DND-41 (cell line): ENCODE data around the gene SHFL.

Source experiments
- ATAC-seq: fragments of 200-7000 bp; cut with Tn5 transposase; 3 replicates; pipeline ENCODE4 v1.9.1; 2021; ENCODE audit warnings: low read depth; ENCODE audit not compliant: insufficient read depth
- DNase-seq: peaks from one replicate; pipeline ENCODE4 v3.0.0-alpha.2; 2020
- H2AFZ ChIP-seq: 2 replicates; pipeline ENCODE4 v1.6.0; 2012; ENCODE audit warnings: low read depth, low read length
- H3K27ac ChIP-seq: 2 replicates; pipeline ENCODE4 v1.5.1; 2012; ENCODE audit warnings: low read length, inconsistent platforms
- H3K27me3 ChIP-seq: fragments of 200-600 bp; sonication (generic); 2 replicates; pipeline ENCODE4 v1.6.0; 2012; ENCODE audit warnings: low read length, mild to moderate bottlenecking, inconsistent platforms; ENCODE audit not compliant: insufficient read depth, poor library complexity
- H3K36me3 ChIP-seq: 2 replicates; pipeline ENCODE4 v1.5.1; 2012; ENCODE audit warnings: low read length, inconsistent platforms; ENCODE audit not compliant: insufficient read depth
- H3K4me1 ChIP-seq: 2 replicates; pipeline ENCODE4 v1.5.1; 2012; ENCODE audit warnings: mild to moderate bottlenecking, low read length; ENCODE audit not compliant: insufficient read depth
- H3K4me2 ChIP-seq: 2 replicates; pipeline ENCODE4 v1.6.0; 2012; ENCODE audit warnings: mild to moderate bottlenecking, moderate library complexity, low read length, inconsistent platforms; ENCODE audit not compliant: insufficient read depth
- H3K4me3 ChIP-seq, 2 experiments: fragments of 200-600 bp in 1 of 2; shearing (Covaris generic) in 1 of 2; 2 replicates each; pipeline ENCODE4 v1.5.1; 2012 to 2016; ENCODE audit warnings: inconsistent platforms in 2 of 2, low read length in 2 of 2, mild to moderate bottlenecking in 2 of 2, low read depth in 1 of 2, moderate library complexity in 1 of 2
- H3K79me2 ChIP-seq: 2 replicates; pipeline ENCODE4 v1.6.0; 2012; ENCODE audit warnings: low read length, inconsistent platforms; ENCODE audit not compliant: insufficient read depth
- H3K9ac ChIP-seq: 2 replicates; pipeline ENCODE4 v1.6.0; 2012; ENCODE audit warnings: low read depth, mild to moderate bottlenecking, inconsistent platforms, low read length, moderate library complexity
- H3K9me3 ChIP-seq: 2 replicates; pipeline ENCODE4 v1.5.1; 2012; ENCODE audit warnings: low read length, moderate library complexity, mild to moderate bottlenecking, inconsistent platforms; ENCODE audit not compliant: insufficient read depth, severe bottlenecking
- H4K20me1 ChIP-seq: 2 replicates; pipeline ENCODE4 v1.6.0; 2012; ENCODE audit warnings: low read length; ENCODE audit not compliant: insufficient read depth
- EZH2 ChIP-seq: IDR thresholded peaks from 3 replicates; pipeline ENCODE4 v1.6.1; 2012; ENCODE audit warnings: borderline replicate concordance, low read depth, mild to moderate bottlenecking, moderate library complexity, low read length, inconsistent platforms; ENCODE audit not compliant: severe bottlenecking
- TF ChIP-seq, protein P1 (sequence below): IDR thresholded peaks from 2 replicates; pipeline ENCODE4 v1.5.1; 2012; ENCODE audit warnings: borderline replicate concordance, low read length, moderate library complexity, mild to moderate bottlenecking; ENCODE audit not compliant: poor library complexity, severe bottlenecking; ENCODE audit errors: extremely low read depth

SHFL gene

DNA sequence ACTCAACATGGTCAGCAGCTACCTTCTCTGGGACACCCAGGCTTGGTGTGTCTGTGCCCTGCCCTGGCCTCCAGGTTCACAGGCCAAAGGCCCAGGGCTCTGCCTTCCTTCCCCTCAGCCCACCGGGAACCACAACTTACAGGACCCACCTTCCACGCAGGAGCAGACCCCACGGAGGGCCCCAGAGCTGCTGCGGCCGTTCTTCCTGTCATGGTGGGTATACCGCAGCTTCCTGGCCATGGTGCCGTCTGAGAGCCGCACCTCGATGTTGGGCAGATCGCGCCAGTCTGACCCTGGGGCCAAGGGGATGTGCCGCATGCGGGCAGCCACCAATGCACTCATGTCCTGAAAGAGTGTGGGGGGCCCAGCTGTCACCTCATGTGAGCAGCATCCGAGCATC is 50.8 kb downstream of the SHFL start:
- TF ChIP-seq, protein P1, sequence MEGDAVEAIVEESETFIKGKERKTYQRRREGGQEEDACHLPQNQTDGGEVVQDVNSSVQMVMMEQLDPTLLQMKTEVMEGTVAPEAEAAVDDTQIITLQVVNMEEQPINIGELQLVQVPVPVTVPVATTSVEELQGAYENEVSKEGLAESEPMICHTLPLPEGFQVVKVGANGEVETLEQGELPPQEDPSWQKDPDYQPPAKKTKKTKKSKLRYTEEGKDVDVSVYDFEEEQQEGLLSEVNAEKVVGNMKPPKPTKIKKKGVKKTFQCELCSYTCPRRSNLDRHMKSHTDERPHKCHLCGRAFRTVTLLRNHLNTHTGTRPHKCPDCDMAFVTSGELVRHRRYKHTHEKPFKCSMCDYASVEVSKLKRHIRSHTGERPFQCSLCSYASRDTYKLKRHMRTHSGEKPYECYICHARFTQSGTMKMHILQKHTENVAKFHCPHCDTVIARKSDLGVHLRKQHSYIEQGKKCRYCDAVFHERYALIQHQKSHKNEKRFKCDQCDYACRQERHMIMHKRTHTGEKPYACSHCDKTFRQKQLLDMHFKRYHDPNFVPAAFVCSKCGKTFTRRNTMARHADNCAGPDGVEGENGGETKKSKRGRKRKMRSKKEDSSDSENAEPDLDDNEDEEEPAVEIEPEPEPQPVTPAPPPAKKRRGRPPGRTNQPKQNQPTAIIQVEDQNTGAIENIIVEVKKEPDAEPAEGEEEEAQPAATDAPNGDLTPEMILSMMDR = no peak
- TF ChIP-seq EZH2 = no peak
- Histone ChIP-seq H3K9ac (no peak overlapping the region), H3K27me3 (no peaks in the 10 kb centered on the region), H4K20me1 (peaks cover 63% of the 10 kb centered on the region), H3K9me3 (no peaks in the 10 kb centered on the region), H3K4me2 (no peak overlapping the region), H3K4me3 (no peak overlapping the region), H3K4me1 (no peaks in the 10 kb centered on the region), H3K27ac (no peak overlapping the region), H3K79me2 (0 out of 2 replicates have a peak, but pooled peaks cover 3% of the 10 kb centered on the region), H3K36me3 (peaks cover 99% of the 10 kb centered on the region), H2AFZ (no peak overlapping the region)
- ATAC-seq (no peak), DNase-seq (no peak)

DNA sequence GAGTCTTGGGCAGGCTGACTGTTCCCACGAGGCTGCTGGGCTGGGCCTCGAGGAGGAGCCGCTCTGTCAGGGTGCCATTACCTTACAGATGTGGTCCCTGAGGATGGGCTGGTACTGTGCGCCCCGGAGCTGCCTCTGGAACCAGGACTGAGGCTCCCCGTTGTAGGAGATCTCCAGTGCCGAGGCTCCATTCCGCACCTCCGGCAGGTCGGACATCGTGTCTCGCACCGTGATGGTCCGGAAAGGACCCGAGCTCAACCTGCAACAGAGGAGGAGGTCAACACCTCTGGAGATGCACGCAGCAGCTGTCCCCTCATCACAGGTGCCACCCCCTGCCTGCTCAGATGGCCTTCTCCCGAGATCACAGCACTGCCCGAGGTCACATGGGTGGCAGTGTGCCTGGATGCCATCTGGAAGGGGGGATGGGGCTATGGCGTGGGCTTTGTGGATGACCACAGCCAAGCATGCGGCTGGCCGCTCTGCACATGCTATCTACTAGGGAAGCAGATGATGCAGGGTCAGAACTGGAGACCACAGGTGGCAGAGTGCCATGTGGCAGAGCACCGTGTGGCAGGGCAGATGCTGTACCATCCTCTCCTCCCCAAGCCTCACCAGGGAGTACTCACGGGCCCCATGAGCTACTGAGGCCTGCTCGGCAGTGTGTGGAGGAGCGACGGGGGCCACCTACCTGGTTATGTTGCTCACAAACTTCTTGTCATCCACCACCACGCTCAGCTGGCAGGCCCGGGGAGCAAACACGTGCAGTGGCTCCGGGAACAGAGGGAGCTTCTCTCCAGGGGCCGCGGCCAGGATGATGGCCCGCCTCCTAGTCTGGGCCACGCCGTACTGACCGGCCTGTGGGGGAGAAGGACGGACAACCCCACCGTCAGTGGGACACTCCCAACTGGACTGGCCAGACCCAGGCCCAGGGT is 51.9 kb downstream of the SHFL start:
- Histone ChIP-seq H2AFZ (no peak overlapping the region), H4K20me1 (peaks cover 70% of the 10 kb centered on the region), H3K9ac (no peak overlapping the region), H3K9me3 (no peaks in the 10 kb centered on the region), H3K4me2 (no peak overlapping the region), H3K4me3 (no peak overlapping the region), H3K4me1 (no peaks in the 10 kb centered on the region), H3K27me3 (no peaks in the 10 kb centered on the region), H3K27ac (no peak overlapping the region), H3K36me3 (peaks cover 99% of the 10 kb centered on the region), H3K79me2 (0 out of 2 replicates have a peak, but pooled peaks cover 7% of the 10 kb centered on the region)
- no peak for DNase-seq
- no peak for TF ChIP-seq EZH2
- TF ChIP-seq, protein P1 = no peak
- ATAC-seq = no peak

GRCh38 chr19:10138879-10139795 is 53.0 kb downstream of the SHFL start:
- no peak for TF ChIP-seq EZH2
- TF ChIP-seq, protein P1 = no peak
- Histone ChIP-seq H2AFZ (no peak overlapping the region), H3K4me2 (no peak overlapping the region), H3K4me1 (no peaks in the 10 kb centered on the region), H3K27ac (no peak overlapping the region), H3K4me3 (no peak overlapping the region), H3K9me3 (no peaks in the 10 kb centered on the region), H3K36me3 (peaks cover 99% of the 10 kb centered on the region), H3K9ac (no peak overlapping the region), H4K20me1 (peaks cover 62% of the 10 kb centered on the region), H3K27me3 (no peaks in the 10 kb centered on the region), H3K79me2 (0 out of 2 replicates have a peak, but pooled peaks cover 5% of the 10 kb centered on the region)
- no peak; the same call in 2 of the 3 replicates for ATAC-seq
- no peak for DNase-seq
